CD4-positive, alpha-beta memory T cell (primary cell): ENCODE data around the gene HTRA1. TPM values are rescaled to one million over a fixed set of nuclear protein-coding genes. Genes with fewer than 3 reads are reported as not detected.

Experiments
- CTCF ChIA-PET: fragments of 350-600 bp; sonication (Branson Sonifier 250); formaldehyde crosslinking; loops from one replicate; lab custom pipeline; 2021; ENCODE audit warnings: inconsistent platforms; ENCODE audit not compliant: partially characterized antibody; lab: Charles Lee
- POLR2A ChIA-PET: fragments of 350-600 bp; sonication (Branson Sonifier 250); formaldehyde crosslinking; loops from one replicate; lab custom pipeline; 2021; ENCODE audit not compliant: partially characterized antibody; lab: Charles Lee
- DNase-seq, 5 donors: peaks; one replicate each; pipeline versions ENCODE4 v3.0.0 to v3.0.0-alpha.2; 2020 to 2022; ENCODE audit warnings: mixed read lengths in 1 of 5
- H3K27ac ChIP-seq: one replicate; pipeline ENCODE4 v1.7.0; 2013; ENCODE audit warnings: low read depth, low read length
- H3K27me3 ChIP-seq: 2 replicates; pipeline ENCODE4 v1.7.0; 2013; ENCODE audit warnings: mild to moderate bottlenecking, low read length, moderate library complexity; ENCODE audit not compliant: insufficient read depth
- H3K36me3 ChIP-seq: 2 replicates; pipeline ENCODE4 v1.7.0; 2013; ENCODE audit warnings: mild to moderate bottlenecking, low read length, moderate library complexity; ENCODE audit not compliant: insufficient read depth
- H3K4me1 ChIP-seq: 2 replicates; pipeline ENCODE4 v1.7.0; 2013; ENCODE audit warnings: mild to moderate bottlenecking, low read length, moderate library complexity; ENCODE audit not compliant: insufficient read depth
- H3K4me3 ChIP-seq, 2 donors: one replicate each; pipeline ENCODE4 v1.7.0; 2013; ENCODE audit warnings: low read length in 2 of 2, mild to moderate bottlenecking in 1 of 2
- H3K9me3 ChIP-seq, 2 donors: one replicate each; pipeline ENCODE4 v1.7.0; 2013; ENCODE audit warnings: low read length in 2 of 2, control low read depth in 1 of 2; ENCODE audit not compliant: control insufficient read depth in 1 of 2
- H3K27ac Mint-ChIP-seq, 7 donors: one replicate each; pipeline ENCODE4 v1.8.0; 2020 to 2021; ENCODE audit warnings: mixed read lengths in 7 of 7, mild to moderate bottlenecking in 6 of 7, inconsistent platforms in 3 of 7, moderate library complexity in 3 of 7
- H3K27me3 Mint-ChIP-seq, 2 donors: one replicate each; pipeline ENCODE4 v1.8.0; 2020 to 2021; ENCODE audit warnings: mixed read lengths in 2 of 2
- H3K36me3 Mint-ChIP-seq, 2 donors: one replicate each; pipeline ENCODE4 v1.8.0; 2020 to 2021; ENCODE audit warnings: mixed read lengths in 2 of 2, inconsistent platforms in 1 of 2, mild to moderate bottlenecking in 1 of 2
- H3K4me1 Mint-ChIP-seq, 4 donors: one replicate each; pipeline ENCODE4 v1.8.0; 2020 to 2021; ENCODE audit warnings: mixed read lengths in 4 of 4, mild to moderate bottlenecking in 1 of 4
- H3K4me3 Mint-ChIP-seq, 8 donors: one replicate each; pipeline ENCODE4 v1.8.0; 2020 to 2021; ENCODE audit warnings: mixed read lengths in 8 of 8, mild to moderate bottlenecking in 7 of 8, moderate library complexity in 6 of 8, inconsistent platforms in 3 of 8
- H3K9me3 Mint-ChIP-seq, 8 donors: one replicate each; pipeline ENCODE4 v1.8.0; 2020 to 2021; ENCODE audit warnings: mixed read lengths in 8 of 8, mild to moderate bottlenecking in 5 of 8, inconsistent platforms in 3 of 8, moderate library complexity in 1 of 8
- intact Hi-C: fragments of 100-400 bp; cut with micrococcal nuclease; formaldehyde crosslinking; loops from one replicate; pipeline ENCODE4 v1.15.1; 2023
- polyA plus RNA-seq, 2 donors: library from polyadenylated mRNA; unstranded; fragments of 300-500 nt; fragmentation: Illumina TruSeq; gene quantifications; one replicate each; pipeline ENCODE4 v1.2.3, GENCODE V29; 2021
- total RNA-seq, 2 experiments: library from RNA; stranded (reverse); gene quantifications; one replicate each; pipeline ENCODE4 v1.2.3, GENCODE V29; 2021

HTRA1 gene
- total and polyA plus RNA-seq, 4 experiments from 2014 or later, result 0.17 to 0.21 TPM; not detected in 2

DNA sequence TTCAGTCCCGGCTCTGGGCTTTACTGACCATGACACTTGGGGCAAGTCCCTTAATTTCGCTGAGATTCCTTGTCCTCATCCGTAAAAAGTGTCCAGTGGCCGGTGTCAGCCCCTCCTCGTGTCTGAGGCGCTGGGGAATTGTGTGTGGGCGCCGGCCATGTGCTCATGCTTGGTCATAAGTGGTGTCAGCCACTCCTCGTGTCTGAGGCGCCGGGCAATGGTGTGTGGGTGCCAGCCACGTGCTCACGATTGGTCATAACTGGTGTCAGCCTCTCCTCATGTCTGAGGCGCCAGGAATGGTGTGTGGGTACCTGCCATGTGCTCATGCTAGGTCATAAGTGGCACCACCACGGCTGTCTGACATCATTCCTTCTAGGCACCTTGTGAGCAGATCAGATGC, 58.5 kb downstream of the HTRA1 start:
- intact Hi-C loops, result loop anchor here (5.0 kb wide), 2 partner anchors 32 to 58 kb away; partner anchors contain the start of gene HTRA1
- H3K36me3 Mint-ChIP-seq, result no peaks in the 10 kb centered on the region
- no peaks in the 10 kb centered on the region for H3K36me3 ChIP-seq
- peaks cover 21 to 34% (median 28%) of the 10 kb centered on the region in 4 donors for H3K4me1 Mint-ChIP-seq
- CTCF ChIA-PET, result interaction anchor here (0.8 to 8.2 kb wide), 2 partner anchors 24 to 45 kb away, joined by 4 to 90 read pairs; no protein-coding TSS in a partner anchor
- no peaks in the 10 kb centered on the region for H3K27me3 ChIP-seq
- H3K27ac Mint-ChIP-seq, result no peak overlapping the region
- peaks cover 27% of the 10 kb centered on the region for H3K4me1 ChIP-seq
- H3K27ac ChIP-seq, result no peak overlapping the region
- H3K27me3 Mint-ChIP-seq, result no peaks in the 10 kb centered on the region
- H3K9me3 ChIP-seq, result no peaks in the 10 kb centered on the region
- no peak overlapping the region for H3K4me3 ChIP-seq
- H3K4me3 Mint-ChIP-seq, result no peak overlapping the region
- POLR2A ChIA-PET, result no interaction called here
- no peak for DNase-seq
- H3K9me3 Mint-ChIP-seq, result no peaks in the 10 kb centered on the region

DNA sequence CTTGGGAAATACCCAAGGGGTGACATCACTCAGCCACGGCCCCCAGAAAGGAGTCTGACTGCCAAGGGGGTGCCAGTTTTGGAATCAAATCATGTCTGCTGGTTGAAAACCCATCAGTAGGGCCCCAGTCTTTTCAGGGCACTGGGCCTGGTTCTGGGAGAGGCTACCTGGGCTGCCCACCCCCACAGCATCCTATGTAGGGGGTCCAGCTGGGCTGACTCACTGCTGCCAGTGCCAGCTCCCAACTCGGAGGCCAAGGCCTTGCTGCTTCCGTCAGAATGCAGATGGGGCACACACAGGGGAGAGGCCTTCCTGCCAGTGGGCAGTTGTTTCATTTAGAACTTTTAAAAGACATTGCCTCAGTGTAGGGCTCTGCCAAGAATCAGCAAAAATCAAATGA, 59.7 kb downstream of the HTRA1 start:
- Histone ChIP-seq H3K27ac (no peak overlapping the region), H3K27me3 (no peaks in the 10 kb centered on the region), H3K36me3 (no peaks in the 10 kb centered on the region), H3K4me1 (peaks cover 16% of the 10 kb centered on the region), H3K9me3 (no peaks in the 10 kb centered on the region), H3K4me3 (no peak overlapping the region)
- intact Hi-C loops, result no loop called here
- ChIA-PET POLR2A (no interaction called here), CTCF (interaction anchor here (0.8 to 8.2 kb wide), 3 partner anchors 13 to 44 kb away, joined by 3 to 90 read pairs (median 3); no protein-coding TSS in a partner anchor)
- Mint-ChIP-seq H3K4me1 (peaks cover 11 to 23% (median 18%) of the 10 kb centered on the region in 4 donors), H3K9me3 (no peaks in the 10 kb centered on the region), H3K36me3 (no peaks in the 10 kb centered on the region), H3K4me3 (no peak overlapping the region), H3K27me3 (no peaks in the 10 kb centered on the region), H3K27ac (no peak overlapping the region)
- DNase-seq, result no peak

DNA sequence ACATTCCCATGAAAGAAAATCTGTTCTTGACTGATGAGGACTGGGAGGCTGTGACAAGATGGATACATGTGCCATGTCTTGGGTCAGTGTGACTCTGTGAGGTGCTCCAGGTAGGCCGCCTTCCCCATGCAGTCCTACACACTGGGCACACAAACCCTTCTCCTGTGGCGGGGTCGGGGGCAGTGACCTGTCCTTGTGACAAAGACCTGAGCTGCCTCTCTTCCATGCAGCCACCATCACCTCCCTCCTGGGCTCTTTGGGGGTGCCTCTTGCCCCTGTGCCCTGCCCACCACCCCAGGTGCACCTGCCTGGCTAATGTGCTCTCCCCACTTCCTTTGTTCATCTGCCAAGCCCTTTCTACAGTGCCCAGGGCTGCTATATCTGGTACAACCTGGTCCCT, 63.5 kb downstream of the HTRA1 start:
- no peaks in the 10 kb centered on the region for H3K36me3 ChIP-seq
- Mint-ChIP-seq H3K9me3 (no peaks in the 10 kb centered on the region), H3K27me3 (no peaks in the 10 kb centered on the region), H3K4me1 (peaks cover 0 to 9% (median under 1%) of the 10 kb centered on the region in 4 donors), H3K4me3 (no peak overlapping the region), H3K27ac (no peak overlapping the region), H3K36me3 (no peaks in the 10 kb centered on the region)
- no peaks in the 10 kb centered on the region for H3K27me3 ChIP-seq
- POLR2A ChIA-PET, result no interaction called here
- no peaks in the 10 kb centered on the region for H3K9me3 ChIP-seq
- H3K4me3 ChIP-seq, result no peak overlapping the region
- DNase-seq, result no peak
- H3K27ac ChIP-seq, result no peak overlapping the region
- no peaks in the 10 kb centered on the region for H3K4me1 ChIP-seq
- intact Hi-C loops, result loop anchor here (1.0 kb wide), 1 partner anchor 40 kb away; no protein-coding TSS in a partner anchor
- CTCF ChIA-PET, result interaction anchor here (0.7 to 8.2 kb wide), 4 partner anchors 9 to 40 kb away, joined by 3 to 90 read pairs (median 3); no protein-coding TSS in a partner anchor

DNA sequence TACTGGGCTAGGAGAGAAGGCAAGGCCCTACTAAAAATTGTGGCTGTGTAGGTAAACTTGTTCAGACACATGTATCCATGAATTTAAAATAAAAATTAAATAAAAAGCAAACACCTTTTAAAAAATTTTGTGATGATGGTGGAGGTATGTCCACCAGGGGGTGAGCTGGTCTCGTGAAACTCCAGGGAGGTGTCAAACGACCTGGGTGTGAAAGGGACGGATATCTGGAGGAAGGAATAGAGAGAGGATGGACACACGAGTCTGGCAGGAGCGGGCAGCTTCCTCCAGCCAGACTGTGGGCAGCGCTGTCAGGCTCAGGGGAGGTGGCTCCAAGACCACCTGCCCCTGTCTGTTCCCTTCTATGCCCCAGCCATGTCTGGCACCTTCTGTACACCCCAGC, 64.4 kb downstream of the HTRA1 start:
- intact Hi-C loops, result loop anchor here (1.0 kb wide), 1 partner anchor 40 kb away; no protein-coding TSS in a partner anchor
- H3K36me3 Mint-ChIP-seq, result no peaks in the 10 kb centered on the region
- no peak overlapping the region for H3K4me3 ChIP-seq
- no peak overlapping the region for H3K27ac ChIP-seq
- no peaks in the 10 kb centered on the region for H3K9me3 Mint-ChIP-seq
- DNase-seq, result peak in 4 of 5 donors; percentile 18 to 23 (median 22)
- CTCF ChIA-PET, result interaction anchor here (1.0 to 8.2 kb wide), 4 partner anchors 9 to 39 kb away, joined by 3 to 90 read pairs (median 4); no protein-coding TSS in a partner anchor
- H3K4me1 Mint-ChIP-seq, result peaks cover 0 to 9% (median 3%) of the 10 kb centered on the region in 4 donors
- no peaks in the 10 kb centered on the region for H3K9me3 ChIP-seq
- peak overlapping the region in 1 of 7 donors; percentile 7 for H3K27ac Mint-ChIP-seq
- no peak overlapping the region for H3K4me3 Mint-ChIP-seq
- POLR2A ChIA-PET, result no interaction called here
- no peaks in the 10 kb centered on the region for H3K4me1 ChIP-seq
- no peaks in the 10 kb centered on the region for H3K36me3 ChIP-seq
- no peaks in the 10 kb centered on the region for H3K27me3 ChIP-seq
- H3K27me3 Mint-ChIP-seq, result peaks cover 0 to 4% of the 10 kb centered on the region in 2 donors

DNA sequence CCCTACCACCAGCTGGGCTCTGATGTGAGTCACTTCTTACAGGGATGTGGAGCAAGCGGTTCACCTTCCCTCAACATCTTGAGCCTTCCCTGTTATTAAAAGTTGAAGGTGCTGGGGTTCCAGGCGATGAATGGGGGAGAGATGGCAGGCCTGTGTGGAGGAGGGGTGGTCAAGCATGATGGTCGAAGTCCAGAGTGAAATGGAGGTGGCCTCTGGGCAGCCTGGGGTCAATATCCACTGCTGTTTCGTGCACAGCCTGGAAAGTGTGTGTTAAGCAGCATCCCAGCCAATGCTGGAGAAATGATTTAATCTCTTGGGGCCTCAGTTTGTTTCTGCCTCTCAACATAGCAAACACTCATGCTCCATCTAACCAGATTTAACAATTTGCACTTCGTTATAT, 65.5 kb downstream of the HTRA1 start:
- Histone ChIP-seq H3K4me3 (no peak overlapping the region), H3K9me3 (no peaks in the 10 kb centered on the region), H3K4me1 (no peaks in the 10 kb centered on the region), H3K36me3 (no peaks in the 10 kb centered on the region), H3K27ac (no peak overlapping the region), H3K27me3 (no peaks in the 10 kb centered on the region)
- Mint-ChIP-seq H3K4me1 (peaks cover 0 to 9% (median 3%) of the 10 kb centered on the region in 4 donors), H3K36me3 (no peaks in the 10 kb centered on the region), H3K27me3 (peaks cover 0 to 5% of the 10 kb centered on the region in 2 donors), H3K27ac (no peak overlapping the region), H3K9me3 (no peaks in the 10 kb centered on the region), H3K4me3 (no peak overlapping the region)
- intact Hi-C loops, result no loop called here
- ChIA-PET CTCF (interaction anchor here (1.4 to 8.2 kb wide), 2 partner anchors 24 to 38 kb away, joined by 4 to 90 read pairs; no protein-coding TSS in a partner anchor), POLR2A (no interaction called here)
- DNase-seq, result no peak

DNA sequence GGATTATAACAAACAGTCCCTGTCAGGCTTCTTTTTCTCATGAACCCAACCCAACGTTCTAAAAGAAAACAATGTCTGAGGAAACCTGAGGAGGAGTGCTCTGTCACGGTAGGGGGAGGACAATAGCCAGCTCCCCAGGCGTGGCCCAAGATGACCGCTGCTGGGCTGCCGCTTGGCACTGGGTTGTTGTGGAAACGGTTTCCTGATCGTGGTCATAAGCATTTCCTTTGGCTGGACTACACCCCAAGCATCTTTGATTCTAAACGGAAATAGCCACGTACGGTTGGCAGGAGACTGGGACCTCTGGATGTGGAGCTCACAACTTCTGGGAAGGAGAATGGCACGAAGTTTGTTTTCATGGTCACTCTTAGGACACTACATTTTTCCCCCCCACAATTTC, 68.8 kb downstream of the HTRA1 start:
- POLR2A ChIA-PET, result interaction anchor here (0.5 kb wide), 1 partner anchor 34 kb away, joined by 3 read pairs; no protein-coding TSS in a partner anchor
- Histone ChIP-seq H3K36me3 (no peaks in the 10 kb centered on the region), H3K9me3 (no peaks in the 10 kb centered on the region), H3K27ac (no peak overlapping the region), H3K4me1 (no peaks in the 10 kb centered on the region), H3K4me3 (no peak overlapping the region), H3K27me3 (no peaks in the 10 kb centered on the region)
- no peak overlapping the region for H3K4me3 Mint-ChIP-seq
- DNase-seq, result no peak
- peaks cover 0 to 7% (median 3%) of the 10 kb centered on the region in 4 donors for H3K4me1 Mint-ChIP-seq
- H3K27me3 Mint-ChIP-seq, result peaks cover 0 to 5% of the 10 kb centered on the region in 2 donors
- CTCF ChIA-PET, result interaction anchor here (2.2 kb wide), 1 partner anchor 35 kb away, joined by 8 read pairs; no protein-coding TSS in a partner anchor
- no peaks in the 10 kb centered on the region for H3K9me3 Mint-ChIP-seq
- intact Hi-C loops, result no loop called here
- no peak overlapping the region for H3K27ac Mint-ChIP-seq
- H3K36me3 Mint-ChIP-seq, result no peaks in the 10 kb centered on the region

DNA sequence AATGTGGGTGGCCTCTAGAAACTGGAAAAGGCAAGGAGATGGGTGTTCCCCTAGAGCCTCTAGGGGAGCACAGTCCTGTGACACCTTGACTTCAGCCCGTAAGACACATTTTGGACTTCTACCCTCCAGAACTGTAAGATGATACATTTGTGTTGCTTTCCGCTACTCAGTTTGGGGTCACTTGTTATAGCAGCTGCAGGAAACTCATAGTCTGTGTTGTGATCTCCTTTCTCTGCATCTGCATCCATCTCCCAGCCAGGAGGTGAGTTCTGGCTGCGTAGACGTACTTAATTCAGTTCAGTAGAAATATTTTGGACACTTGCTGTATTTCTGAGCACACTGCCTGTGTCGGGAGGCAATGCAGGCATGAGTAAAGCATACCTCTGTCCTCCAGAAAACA, 69.9 kb downstream of the HTRA1 start:
- DNase-seq, result no peak
- intact Hi-C loops, result no loop called here
- H3K27me3 Mint-ChIP-seq, result peaks cover 0 to 5% of the 10 kb centered on the region in 2 donors
- H3K4me3 Mint-ChIP-seq, result no peak overlapping the region
- ChIA-PET CTCF (no interaction called here), POLR2A (no interaction called here)
- no peak overlapping the region for H3K27ac Mint-ChIP-seq
- no peaks in the 10 kb centered on the region for H3K9me3 Mint-ChIP-seq
- Histone ChIP-seq H3K27ac (no peak overlapping the region), H3K4me1 (no peaks in the 10 kb centered on the region), H3K27me3 (no peaks in the 10 kb centered on the region), H3K4me3 (no peak overlapping the region), H3K9me3 (no peaks in the 10 kb centered on the region), H3K36me3 (no peaks in the 10 kb centered on the region)
- peaks cover 0 to 7% (median 5%) of the 10 kb centered on the region in 4 donors for H3K4me1 Mint-ChIP-seq
- no peaks in the 10 kb centered on the region for H3K36me3 Mint-ChIP-seq
